ENCODE data around the gene C6orf118.

The C6orf118 gene

GRCh38 chr6:165231177-165231576, 78.2 kb downstream of the C6orf118 start:
- H3K27me3 ChIP-seq (replicated peaks; ENCODE audit: control insufficient read depth, insufficient read depth, low read length) = no peaks in the 10 kb centered on the region
- no peak for DNase-seq (ENCODE audit: extremely low read depth, insufficient read length)
- no peak overlapping the region for H3K4me3 ChIP-seq (replicated peaks; ENCODE audit: low read depth, low read length)
- H3K36me3 ChIP-seq (ENCODE audit: control insufficient read depth, insufficient read depth, low read length) = no peaks in the 10 kb centered on the region
- TF ChIP-seq CTCF (IDR thresholded peaks at IDR 0.05; ENCODE audit: insufficient read depth, low read length, poor library complexity, severe bottlenecking) = no peak

All from GM06990 (cell line).